Measurements from ENCODE around the gene NOS2.
"Not testable (repeated sequence)": the region's sequence is repeated elsewhere in the genome, so short reads cannot be mapped to it uniquely, and the experiment has no call there.

The NOS2 gene

GRCh38 chr17:27733773-27734172, 66.6 kb downstream of the NOS2 start:
- DNase-seq (ENCODE audit: low read depth in 1 of 2, low spot score in 1 of 2) = no peak

GRCh38 chr17:27732746-27733145, 67.6 kb downstream of the NOS2 start:
- DNase-seq (ENCODE audit: low read depth in 1 of 2, low spot score in 1 of 2) = not testable (repeated sequence)

- not testable (repeated sequence) for DNase-seq (ENCODE audit: low read depth in 1 of 2, low spot score in 1 of 2)
Measured at GRCh38 chr17:27725982-27726381, 74.3 kb downstream of the NOS2 start.

- no peak for DNase-seq (ENCODE audit: low read depth in 1 of 2, low spot score in 1 of 2)
Measured at GRCh38 chr17:27721797-27722196, 78.5 kb downstream of the NOS2 start.

All from activated CD4-positive, alpha-beta T cell treated with anti-CD3 and anti-CD28 coated beads, Interleukin-2, amount 50 U/mL, for 24 hours (primary cell).